ENCODE measurements around the gene DHRS1.

DHRS1 gene

DNA sequence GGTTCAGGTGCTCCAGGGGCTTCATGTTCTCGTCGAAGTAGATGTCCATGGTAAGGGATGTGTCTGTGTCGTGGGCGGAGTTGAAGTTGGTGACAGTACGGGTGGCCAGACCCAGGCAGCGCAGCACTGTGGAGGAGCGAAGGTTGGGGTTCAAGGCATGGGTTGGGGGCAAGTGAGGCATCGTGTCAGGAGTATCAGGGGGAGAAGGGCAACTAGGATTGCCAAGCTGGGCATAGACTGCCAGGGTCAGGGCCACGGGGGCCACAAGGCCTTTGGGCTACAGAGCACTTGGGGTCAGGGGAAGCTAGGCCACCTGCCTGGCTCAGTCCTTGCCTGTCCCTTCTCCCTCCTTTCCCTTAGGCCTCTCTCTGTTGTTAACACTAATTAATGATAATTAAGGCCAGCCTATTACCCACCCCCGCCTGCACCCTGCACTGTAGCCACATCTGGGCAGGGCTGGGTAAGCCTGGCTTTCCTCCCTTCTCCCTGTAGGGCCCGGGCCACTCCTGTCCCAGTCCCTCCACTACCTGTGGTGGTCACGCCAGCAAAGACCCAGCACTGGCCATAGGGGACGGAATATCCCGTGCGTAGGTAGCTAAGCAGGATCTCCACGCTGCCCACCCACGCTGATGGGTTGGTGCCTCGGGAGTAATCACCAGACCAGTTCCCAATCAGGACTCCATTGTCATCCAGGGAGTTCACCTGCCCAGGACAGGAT lies 40.9 kb downstream of the DHRS1 start:
- ChIA-PET POLR2A (interaction anchor here (0.7 kb wide), 1 partner anchor 12 kb away, joined by 3 read pairs; no protein-coding TSS in a partner anchor), CTCF (interaction anchor here (1.6 kb wide), 1 partner anchor 12 kb away, joined by 3 read pairs; the partner anchor contains the start of gene RABGGTA)
- TF ChIP-seq ZBTB11 (tag by site-specific recombination; conservative IDR thresholded peaks at IDR 0.05; ENCODE audit: low read depth) (no peak), ZNF660 (tag by site-specific recombination; IDR thresholded peaks at IDR 0.05) (no peak), ZFP69B (tag by site-specific recombination; IDR thresholded peaks at IDR 0.05) (no peak), ZNF121 (tag by site-specific recombination; IDR thresholded peaks at IDR 0.05) (no peak), ZNF707 (tag by site-specific recombination; IDR thresholded peaks at IDR 0.05) (no peak), ZNF112 (tag by site-specific recombination; IDR thresholded peaks at IDR 0.05) (no peak), ELK4 (IDR thresholded peaks at IDR 0.05; ENCODE audit: borderline replicate concordance, low read depth, low read length) (no peak), PATZ1 (tag by site-specific recombination; IDR thresholded peaks at IDR 0.05) (no peak), ZNF266 (tag by site-specific recombination; IDR thresholded peaks at IDR 0.05; ENCODE audit: low read depth) (no peak), ZNF23 (tag by site-specific recombination; IDR thresholded peaks at IDR 0.05; ENCODE audit: borderline replicate concordance) (no peak), ZNF404 (tag by site-specific recombination; IDR thresholded peaks at IDR 0.05) (no peak), ZBTB20 (tag by site-specific recombination; IDR thresholded peaks at IDR 0.05) (no peak), ZNF16 (tag by site-specific recombination; IDR thresholded peaks at IDR 0.05; ENCODE audit: low read depth) (no peak), KLF8 (tag by site-specific recombination; IDR thresholded peaks at IDR 0.05) (no peak), ZNF777 (tag by site-specific recombination; IDR thresholded peaks at IDR 0.05; ENCODE audit: borderline replicate concordance) (no peak), ZNF391 (tag by site-specific recombination; IDR thresholded peaks at IDR 0.05; ENCODE audit: borderline replicate concordance, low read depth) (no peak), ZNF596 (tag by site-specific recombination; IDR thresholded peaks at IDR 0.05) (no peak)
- TF ChIP-seq, protein P1, sequence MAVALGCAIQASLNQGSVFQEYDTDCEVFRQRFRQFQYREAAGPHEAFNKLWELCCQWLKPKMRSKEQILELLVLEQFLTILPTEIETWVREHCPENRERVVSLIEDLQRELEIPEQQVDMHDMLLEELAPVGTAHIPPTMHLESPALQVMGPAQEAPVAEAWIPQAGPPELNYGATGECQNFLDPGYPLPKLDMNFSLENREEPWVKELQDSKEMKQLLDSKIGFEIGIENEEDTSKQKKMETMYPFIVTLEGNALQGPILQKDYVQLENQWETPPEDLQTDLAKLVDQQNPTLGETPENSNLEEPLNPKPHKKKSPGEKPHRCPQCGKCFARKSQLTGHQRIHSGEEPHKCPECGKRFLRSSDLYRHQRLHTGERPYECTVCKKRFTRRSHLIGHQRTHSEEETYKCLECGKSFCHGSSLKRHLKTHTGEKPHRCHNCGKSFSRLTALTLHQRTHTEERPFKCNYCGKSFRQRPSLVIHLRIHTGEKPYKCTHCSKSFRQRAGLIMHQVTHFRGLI (tag by site-specific recombination; IDR thresholded peaks at IDR 0.05): no peak
- TF ChIP-seq, protein P2, sequence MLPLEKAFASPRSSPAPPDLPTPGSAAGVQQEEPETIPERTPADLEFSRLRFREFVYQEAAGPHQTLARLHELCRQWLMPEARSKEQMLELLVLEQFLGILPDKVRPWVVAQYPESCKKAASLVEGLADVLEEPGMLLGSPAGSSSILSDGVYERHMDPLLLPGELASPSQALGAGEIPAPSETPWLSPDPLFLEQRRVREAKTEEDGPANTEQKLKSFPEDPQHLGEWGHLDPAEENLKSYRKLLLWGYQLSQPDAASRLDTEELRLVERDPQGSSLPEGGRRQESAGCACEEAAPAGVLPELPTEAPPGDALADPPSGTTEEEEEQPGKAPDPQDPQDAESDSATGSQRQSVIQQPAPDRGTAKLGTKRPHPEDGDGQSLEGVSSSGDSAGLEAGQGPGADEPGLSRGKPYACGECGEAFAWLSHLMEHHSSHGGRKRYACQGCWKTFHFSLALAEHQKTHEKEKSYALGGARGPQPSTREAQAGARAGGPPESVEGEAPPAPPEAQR (tag by site-specific recombination; IDR thresholded peaks at IDR 0.05): no peak
- no peaks in the 10 kb centered on the region for H3K9me3 ChIP-seq (ENCODE audit: control insufficient read depth, insufficient read depth, low read depth, low read length)
- no peak overlapping the region for H3K4me3 ChIP-seq (ENCODE audit: low read depth, low read length)
- H3K4me1 ChIP-seq (ENCODE audit: control insufficient read depth, insufficient read depth, low read length): no peaks in the 10 kb centered on the region
- peaks cover 0 to 15% of the 10 kb centered on the region in 2 experiments; a peak in 1 of 3 replicates for H3K36me3 ChIP-seq (ENCODE audit: control insufficient read depth in 2 of 2, insufficient read depth in 1 of 2, low read length in 2 of 2)
- no peak overlapping the region for H3K27ac ChIP-seq (ENCODE audit: extremely low read depth, low read depth, low read length)

Measured in HEK293 (cell line).